Sigmoid colon (tissue), 7 donors: ENCODE results near the gene LSM5. TPM values are rescaled to one million over a fixed set of nuclear protein-coding genes. Genes with fewer than 3 reads are reported as not detected.
"Not testable (repeated sequence)": the region's sequence is repeated elsewhere in the genome, so short reads cannot be mapped to it uniquely, and the experiment has no call there.

Experiments
- DNase-seq: peaks from one replicate; pipeline ENCODE4 v3.0.0-alpha.2; 2019
- H3K27ac ChIP-seq, 4 donors: fragments of 200-600 bp; sonication (generic); one replicate each; pipeline ENCODE4 v1.5.1; 2016 to 2019; ENCODE audit warnings: mild to moderate bottlenecking in 1 of 4
- H3K27me3 ChIP-seq, 3 donors: fragments of 200-600 bp; sonication (generic); one replicate each; pipeline ENCODE4 v1.5.1; 2019; ENCODE audit warnings: mild to moderate bottlenecking in 1 of 3
- H3K36me3 ChIP-seq, 4 donors: fragments of 200-600 bp; sonication (generic); one replicate each; pipeline ENCODE4 v1.5.1; 2016 to 2019
- H3K4me1 ChIP-seq, 4 donors: fragments of 200-600 bp; sonication (generic); one replicate each; pipeline ENCODE4 v1.5.1; 2017 to 2019
- H3K4me3 ChIP-seq, 4 donors: fragments of 200-600 bp; sonication (generic); one replicate each; pipeline ENCODE4 v1.5.1; 2017 to 2019; ENCODE audit warnings: mild to moderate bottlenecking in 2 of 4, moderate library complexity in 1 of 4
- H3K9me3 ChIP-seq, 4 donors: fragments of 200-600 bp in 3 of 4; sonication (generic) in 3 of 4; one replicate each; pipeline versions ENCODE4 v1.5.1 to v1.6.1; 2013 to 2019
- CTCF ChIP-seq, 4 experiments: fragments of 450-650 bp in 3 of 4; fragments of 200-600 bp in 1 of 4; IDR thresholded peaks; one replicate each; pipeline ENCODE4 v1.5.1; 2016 to 2019; ENCODE audit warnings: antibody characterized with exemption in 4 of 4, mild to moderate bottlenecking in 3 of 4, moderate library complexity in 2 of 4
- EP300 ChIP-seq, 4 donors: sonication (generic); formaldehyde crosslinking; IDR thresholded peaks; one replicate each; pipeline ENCODE4 v1.6.1; 2017; ENCODE audit warnings: antibody characterized with exemption in 4 of 4
- POLR2A ChIP-seq, 2 donors: fragments of 450-650 bp; IDR thresholded peaks; one replicate each; pipeline ENCODE4 v1.6.1; 2016; ENCODE audit warnings: antibody characterized with exemption in 2 of 2, mild to moderate bottlenecking in 2 of 2, moderate library complexity in 2 of 2
- POLR2AphosphoS5 ChIP-seq, 4 donors: sonication (generic); formaldehyde crosslinking; IDR thresholded peaks; one replicate each; pipeline ENCODE4 v1.6.1; 2017; ENCODE audit warnings: antibody characterized with exemption in 4 of 4
- WGBS, 2 donors: extraction: QIAGEN DNeasy Blood & Tissue Kit; methylation state at CpG; one replicate each; pipeline ENCODE4 v1.1.7; 2013; 5-methylcytosine and 5-hydroxymethylcytosine counted together
- intact Hi-C: fragments of 100-400 bp; cut with DNase I; formaldehyde crosslinking; loops from one replicate; pipeline ENCODE4 v1.15.1; 2023
- polyA plus RNA-seq, 3 donors: library from polyadenylated mRNA; stranded (reverse); fragments of 200-250 nt; gene quantifications; one replicate each; pipeline ENCODE4 v1.2.3, GENCODE V29; 2013
- total RNA-seq, 4 donors: library from RNA; depleted of rRNA; stranded (reverse); fragments of >200 nt; gene quantifications; one replicate each; pipeline ENCODE4 v1.1.0, GENCODE V29; 2016
- donor health status: healthy with polysubstance abuse.
- donor health status: Bipolar disorder and iron deficiency.
- donor health status: healthy.

The LSM5 gene
- total and polyA plus RNA-seq, 7 donors: 17.8 to 107 (median 59.1) TPM

DNA sequence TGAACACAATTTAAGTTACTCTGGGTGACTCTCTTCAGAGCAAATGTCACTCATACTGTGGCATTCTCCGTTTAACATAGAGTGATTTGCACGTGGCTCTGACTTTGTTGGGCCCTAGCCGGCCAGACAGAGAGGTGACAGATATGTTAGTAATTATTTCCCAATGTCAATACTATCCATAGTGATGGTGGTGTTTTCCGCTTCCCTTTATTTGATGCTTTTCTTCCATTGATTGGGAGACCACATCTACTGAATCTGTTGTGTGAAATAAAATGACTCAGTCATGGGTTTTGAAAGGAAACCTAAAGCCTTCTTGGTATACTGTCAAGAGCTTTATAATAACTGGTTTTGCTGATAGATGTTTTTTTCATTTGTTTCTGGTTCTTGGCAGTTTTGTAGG, 12.5 kb upstream of the LSM5 start:
- TF ChIP-seq EP300 (IDR thresholded peaks at IDR 0.05) (no peak), POLR2AphosphoS5 (IDR thresholded peaks at IDR 0.05) (no peak), CTCF (IDR thresholded peaks at IDR 0.05) (no peak)
- H3K27me3 ChIP-seq: no peaks in the 10 kb centered on the region
- peaks cover 0 to 23% (median 12%) of the 10 kb centered on the region in 4 donors for H3K4me1 ChIP-seq
- intact Hi-C loops: no loop called here
- no peak for DNase-seq
- no peak overlapping the region for H3K27ac ChIP-seq
- no peaks in the 10 kb centered on the region for H3K9me3 ChIP-seq
- WGBS, 2 donors: 70 to 73% methylated on average over 4 of the region's 4 CpGs
- no peaks in the 10 kb centered on the region for H3K36me3 ChIP-seq
- H3K4me3 ChIP-seq: no peak overlapping the region

DNA sequence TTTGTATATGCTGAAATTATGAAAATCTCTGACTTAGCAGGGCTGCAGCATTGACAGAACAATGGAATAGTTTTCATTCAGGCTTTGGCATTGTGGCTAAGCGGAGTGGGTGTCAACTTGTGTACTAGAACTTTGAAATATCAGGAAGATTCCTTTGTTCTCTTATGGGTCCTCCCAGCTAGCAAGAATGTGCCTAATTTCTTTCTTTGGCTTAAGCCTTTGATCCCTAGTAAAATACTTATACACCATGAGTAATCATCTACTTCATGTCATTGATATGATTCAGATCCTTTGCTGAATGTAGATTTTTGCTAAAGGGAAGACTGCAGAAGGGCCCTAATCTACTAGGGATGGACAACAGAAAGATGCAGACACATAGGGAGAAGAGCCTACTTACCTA, 11.3 kb upstream of the LSM5 start:
- TF ChIP-seq CTCF (IDR thresholded peaks at IDR 0.05) (no peak), POLR2AphosphoS5 (IDR thresholded peaks at IDR 0.05) (no peak), EP300 (IDR thresholded peaks at IDR 0.05) (no peak), POLR2A (IDR thresholded peaks at IDR 0.05) (no peak)
- no peaks in the 10 kb centered on the region for H3K36me3 ChIP-seq
- H3K9me3 ChIP-seq: no peaks in the 10 kb centered on the region
- H3K27me3 ChIP-seq: no peaks in the 10 kb centered on the region
- H3K4me3 ChIP-seq: no peak overlapping the region
- H3K27ac ChIP-seq: peak overlapping the region in 1 of 4 donors; percentile 16
- intact Hi-C loops: no loop called here
- peaks cover 0 to 31% (median 19%) of the 10 kb centered on the region in 4 donors for H3K4me1 ChIP-seq
- 43 to 91% methylated on average over 1 of the region's 1 CpG for WGBS, 2 donors
- DNase-seq: no peak

GRCh38 chr7:32500922-32501341, 10.8 kb upstream of the LSM5 start:
- peaks cover 0 to 37% (median 24%) of the 10 kb centered on the region in 4 donors for H3K4me1 ChIP-seq
- no peaks in the 10 kb centered on the region for H3K9me3 ChIP-seq
- H3K36me3 ChIP-seq: no peaks in the 10 kb centered on the region
- intact Hi-C loops: no loop called here
- no peak overlapping the region for H3K4me3 ChIP-seq
- H3K27me3 ChIP-seq: no peaks in the 10 kb centered on the region
- WGBS, 2 donors: 29 to 54% methylated on average over 1 of the region's 1 CpG
- TF ChIP-seq POLR2A (IDR thresholded peaks at IDR 0.05) (no peak), CTCF (IDR thresholded peaks at IDR 0.05) (no peak), POLR2AphosphoS5 (IDR thresholded peaks at IDR 0.05) (no peak), EP300 (IDR thresholded peaks at IDR 0.05) (no peak)
- no peak for DNase-seq
- no peak overlapping the region for H3K27ac ChIP-seq

DNA sequence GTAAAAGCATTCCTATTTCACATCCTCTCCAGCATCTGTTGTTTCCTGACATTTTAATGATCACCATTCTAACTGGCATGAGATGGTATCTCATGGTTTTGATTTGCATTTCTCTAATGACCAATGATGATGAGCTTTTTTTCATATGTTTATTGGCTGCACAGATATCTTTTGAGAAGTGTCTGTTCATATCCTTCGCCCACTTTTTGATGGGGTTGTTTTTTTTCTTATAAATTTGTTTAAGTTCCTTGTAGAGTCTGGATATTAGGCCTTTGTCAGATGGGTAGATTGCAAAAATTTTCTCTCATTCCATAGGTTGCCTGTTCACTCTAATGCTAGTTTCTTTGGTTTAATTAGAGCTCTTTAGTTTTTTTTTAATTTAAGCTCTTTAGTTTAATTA, 10.0 kb upstream of the LSM5 start:
- DNase-seq, H3K27me3 ChIP-seq, H3K9me3 ChIP-seq, H3K36me3 ChIP-seq, H3K27ac ChIP-seq, H3K4me3 ChIP-seq, intact Hi-C loops: not testable (repeated sequence)
- 95 to 98% methylated on average over 1 of the region's 1 CpG for WGBS, 2 donors
- H3K4me1 ChIP-seq: peaks cover 0 to 38% (median 24%) of the 10 kb centered on the region in 4 donors

GRCh38 chr7:32499755-32500154, 9.6 kb upstream of the LSM5 start:
- not testable (repeated sequence) for H3K27me3 ChIP-seq, DNase-seq, H3K4me3 ChIP-seq, H3K36me3 ChIP-seq, H3K27ac ChIP-seq, H3K9me3 ChIP-seq
- H3K4me1 ChIP-seq: peaks cover 0 to 38% (median 24%) of the 10 kb centered on the region in 4 donors
- 55 to 96% methylated on average over 2 of the region's 2 CpGs for WGBS, 2 donors
- intact Hi-C loops: loop anchor here (5.0 to 10.0 kb wide), 4 partner anchors 85 to 628 kb away; partner anchors contain the start of genes BBS9 and NT5C3A
